Inflammatory macrophage (primary cell): ENCODE results near the gene COL27A1.

Experiments used
- DNase-seq, 2 donors: peaks; one replicate each; pipeline ENCODE4 v3.0.0-alpha.2; 2020 to 2022

The COL27A1 gene

GRCh38 chr9:114289571-114290481 is 134.5 kb downstream of the COL27A1 start:
- no peak for DNase-seq

GRCh38 chr9:114290561-114290986 is 135.2 kb downstream of the COL27A1 start:
- DNase-seq, result no peak

GRCh38 chr9:114291064-114291474 is 135.7 kb downstream of the COL27A1 start:
- DNase-seq, result peak; percentile 58 to 65

- DNase-seq, result no peak
Observed at GRCh38 chr9:114291886-114292590, 136.7 kb downstream of the COL27A1 start.

GRCh38 chr9:114294664-114295063 is 139.3 kb downstream of the COL27A1 start:
- no peak for DNase-seq

- no peak for DNase-seq
Observed at GRCh38 chr9:114296338-114296737, 141.0 kb downstream of the COL27A1 start.

- DNase-seq, result no peak
Observed at GRCh38 chr9:114299286-114300152, 144.2 kb downstream of the COL27A1 start.

GRCh38 chr9:114300153-114300845 is 145.0 kb downstream of the COL27A1 start:
- DNase-seq, result no peak

GRCh38 chr9:114300846-114301797 is 145.8 kb downstream of the COL27A1 start:
- no peak for DNase-seq

- DNase-seq, result no peak
Observed at GRCh38 chr9:114301798-114302565, 146.6 kb downstream of the COL27A1 start.

GRCh38 chr9:114302727-114303126 is 147.4 kb downstream of the COL27A1 start:
- DNase-seq, result no peak

GRCh38 chr9:114303571-114303970 is 148.2 kb downstream of the COL27A1 start:
- no peak for DNase-seq

GRCh38 chr9:114303977-114304376 is 148.6 kb downstream of the COL27A1 start:
- no peak for DNase-seq

GRCh38 chr9:114304416-114305188 is 149.3 kb downstream of the COL27A1 start:
- no peak for DNase-seq

GRCh38 chr9:114307899-114308267 is 152.5 kb downstream of the COL27A1 start:
- DNase-seq, result no peak

- no peak for DNase-seq
Observed at GRCh38 chr9:114308361-114308950, 153.1 kb downstream of the COL27A1 start.

- DNase-seq, result no peak
Observed at GRCh38 chr9:114309096-114309495, 153.8 kb downstream of the COL27A1 start.

- DNase-seq, result no peak
Observed at GRCh38 chr9:114310471-114311450, 155.4 kb downstream of the COL27A1 start.
